HepG2 (cell line): ENCODE data around the gene USP5. TPM values are rescaled to one million over a fixed set of nuclear protein-coding genes. Genes with fewer than 3 reads are reported as not detected.
A peak's percentile ranks its signal among the peaks of the same experiment; 100 is the strongest.

Experiments used
- AKAP8 ChIP-seq: sonication (generic); formaldehyde crosslinking; IDR thresholded peaks from 2 replicates; pipeline ENCODE4 v1.5.1; 2020; ENCODE audit warnings: mild to moderate bottlenecking, missing genetic modification reagents
- BRCA1 ChIP-seq: sonication (generic); formaldehyde crosslinking; IDR thresholded peaks from 2 replicates; pipeline ENCODE4 v1.4.0; 2020; ENCODE audit warnings: missing genetic modification reagents
- DMAP1 ChIP-seq: IDR thresholded peaks from 2 replicates; pipeline ENCODE4 v1.6.1; 2016
- HOXD1 ChIP-seq: sonication (generic); formaldehyde crosslinking; IDR thresholded peaks from 2 replicates; pipeline ENCODE4 v1.5.0; 2020; ENCODE audit warnings: missing genetic modification reagents
- KDM3A ChIP-seq: IDR thresholded peaks from 2 replicates; pipeline ENCODE4 v1.6.1; 2018; ENCODE audit warnings: low read depth, missing compliant biosample characterization
- LCORL ChIP-seq, 2 experiments: fragments of 450-650 bp in 1 of 2; sonication (generic) in 1 of 2; formaldehyde crosslinking in 1 of 2; IDR thresholded peaks; 2 replicates each; pipeline versions ENCODE4 v1.5.0 to v1.6.1; 2017 to 2020; ENCODE audit warnings: antibody characterized with exemption in 1 of 2, missing genetic modification reagents in 1 of 2
- MATR3 ChIP-seq: sonication (generic); formaldehyde crosslinking; IDR thresholded peaks from 2 replicates; pipeline ENCODE4 v1.4.0; 2020; ENCODE audit warnings: missing genetic modification reagents
- MXD4 ChIP-seq: IDR thresholded peaks from 2 replicates; pipeline ENCODE4 v1.6.1; 2016; ENCODE audit warnings: mild to moderate bottlenecking, missing biosample characterization, missing genetic modification reagents
- NBN ChIP-seq: fragments of 450-650 bp; conservative IDR thresholded peaks from 2 replicates; pipeline ENCODE4 v1.6.1; 2017
- NCOA2 ChIP-seq: sonication (generic); formaldehyde crosslinking; IDR thresholded peaks from 2 replicates; pipeline ENCODE4 v1.8.0; 2022; ENCODE audit warnings: inconsistent platforms
- NCOR1 ChIP-seq: fragments of 200-600 bp; sonication (generic); IDR thresholded peaks from 2 replicates; pipeline ENCODE4 v1.7.0; 2017; ENCODE audit warnings: antibody characterized with exemption, low read length, borderline replicate concordance
- NR1H2 ChIP-seq: sonication (generic); formaldehyde crosslinking; IDR thresholded peaks from 2 replicates; pipeline ENCODE4 v1.8.1; 2022; ENCODE audit warnings: low read depth, missing genetic modification reagents, borderline replicate concordance
- NR2C2 ChIP-seq: sonication (generic); formaldehyde crosslinking; IDR thresholded peaks from 2 replicates; pipeline ENCODE4 v1.4.0; 2020; ENCODE audit warnings: missing genetic modification reagents, mild to moderate bottlenecking, moderate library complexity, borderline replicate concordance
- NR2F1 ChIP-seq, 2 experiments: fragments of 450-650 bp in 1 of 2; formaldehyde crosslinking in 1 of 2; IDR thresholded peaks; 2 replicates each; pipeline versions ENCODE4 v1.5.0 to v1.6.1; 2016 to 2020; ENCODE audit warnings: mild to moderate bottlenecking in 1 of 2, missing compliant biosample characterization in 1 of 2, missing genetic modification reagents in 1 of 2, moderate library complexity in 1 of 2
- REPIN1 ChIP-seq: sonication (generic); formaldehyde crosslinking; IDR thresholded peaks from 2 replicates; pipeline ENCODE4 v1.8.0; 2022; ENCODE audit warnings: missing genetic modification reagents, low read depth, mild to moderate bottlenecking, borderline replicate concordance
- RFX1 ChIP-seq: fragments of 450-650 bp; IDR thresholded peaks from 2 replicates; pipeline ENCODE4 v1.6.1; 2017
- SMAD3 ChIP-seq: sonication (generic); formaldehyde crosslinking; IDR thresholded peaks from 2 replicates; pipeline ENCODE4 v1.4.0; 2020; ENCODE audit warnings: missing genetic modification reagents
- SSRP1 ChIP-seq: IDR thresholded peaks from 2 replicates; pipeline ENCODE4 v1.6.1; 2016; ENCODE audit warnings: control low read depth
- TFAP4 ChIP-seq: sonication (generic); IDR thresholded peaks from 2 replicates; pipeline ENCODE4 v1.6.1; 2016; ENCODE audit warnings: low read depth, borderline replicate concordance
- TOPORS ChIP-seq: sonication (generic); formaldehyde crosslinking; IDR thresholded peaks from 2 replicates; pipeline ENCODE4 v1.8.0; 2023; ENCODE audit warnings: mild to moderate bottlenecking, missing genetic modification reagents
- TRIM24 ChIP-seq: sonication (generic); formaldehyde crosslinking; IDR thresholded peaks from 2 replicates; pipeline ENCODE4 v1.8.0; 2022; ENCODE audit warnings: mild to moderate bottlenecking, missing genetic modification reagents
- ZBTB1 ChIP-seq: sonication (generic); formaldehyde crosslinking; IDR thresholded peaks from 2 replicates; pipeline ENCODE4 v1.4.0; 2020; ENCODE audit warnings: missing genetic modification reagents, borderline replicate concordance
- ZBTB3 ChIP-seq: sonication (generic); formaldehyde crosslinking; IDR thresholded peaks from 2 replicates; pipeline ENCODE4 v1.4.0; 2020; ENCODE audit warnings: low read depth, mild to moderate bottlenecking, moderate library complexity, missing genetic modification reagents, borderline replicate concordance
- ZBTB44 ChIP-seq: sonication (generic); formaldehyde crosslinking; IDR thresholded peaks from 2 replicates; pipeline ENCODE4 v1.4.0; 2020; ENCODE audit warnings: missing genetic modification reagents
- ZBTB8A ChIP-seq: sonication (generic); formaldehyde crosslinking; IDR thresholded peaks from 2 replicates; pipeline ENCODE4 v1.4.0; 2020; ENCODE audit warnings: mild to moderate bottlenecking, low read depth, missing genetic modification reagents, borderline replicate concordance
- ZFP82 ChIP-seq: sonication (generic); formaldehyde crosslinking; IDR thresholded peaks from 2 replicates; pipeline ENCODE4 v1.5.1; 2020; ENCODE audit warnings: mild to moderate bottlenecking, missing genetic modification reagents, borderline replicate concordance
- ZNF207 ChIP-seq: fragments of 450-650 bp; IDR thresholded peaks from 2 replicates; pipeline ENCODE4 v1.6.1; 2016; ENCODE audit warnings: antibody characterized with exemption, borderline replicate concordance
- ZNF331 ChIP-seq: sonication (generic); formaldehyde crosslinking; IDR thresholded peaks from 2 replicates; pipeline ENCODE4 v1.4.0; 2020; ENCODE audit warnings: missing genetic modification reagents
- ZNF33B ChIP-seq: sonication (generic); formaldehyde crosslinking; IDR thresholded peaks from 2 replicates; pipeline ENCODE4 v1.5.1; 2020; ENCODE audit warnings: mild to moderate bottlenecking, missing genetic modification reagents
- ZNF383 ChIP-seq: sonication (generic); formaldehyde crosslinking; IDR thresholded peaks from 2 replicates; pipeline ENCODE4 v1.4.0; 2020; ENCODE audit warnings: missing genetic modification reagents, mild to moderate bottlenecking, borderline replicate concordance
- ZNF598 ChIP-seq: sonication (generic); formaldehyde crosslinking; IDR thresholded peaks from 2 replicates; pipeline ENCODE4 v1.5.1; 2020; ENCODE audit warnings: mild to moderate bottlenecking, missing genetic modification reagents, borderline replicate concordance
- ZNF879 ChIP-seq: sonication (generic); formaldehyde crosslinking; IDR thresholded peaks from 2 replicates; pipeline ENCODE4 v1.8.1; 2023; ENCODE audit warnings: missing genetic modification reagents
- polyA plus RNA-seq, 8 experiments: library from polyadenylated mRNA; depleted of rRNA in 3 of 8; stranded (reverse) in 7 of 8; unstranded in 1 of 8; fragments of >200 nt; fragmentation: Illumina TruSeq in 4 of 8; extraction: Trizol in 4 of 8; gene quantifications; 2 replicates each; pipeline versions ENCODE4 v1.2.1 to v1.2.3, GENCODE V29; 2011 to 2016; ENCODE audit warnings: low read depth in 4 of 8, missing spikeins in 1 of 8, mixed read lengths in 1 of 8; ENCODE audit not compliant: insufficient read depth in 1 of 8
- total RNA-seq, 5 experiments: library from RNA; depleted of rRNA; stranded (reverse); fragments of >200 nt; fragmentation: Illumina TruSeq; extraction: Trizol; gene quantifications; 2 replicates each; pipeline ENCODE4 v1.2.3, GENCODE V29; 2016; ENCODE audit warnings: low read depth in 1 of 5

USP5 gene
- total and polyA plus RNA-seq, 2 of the 13 experiments (the other 11 are each of a cell fraction or from before 2014, with no cell fraction given) = 39.6 to 56.0 TPM

DNA sequence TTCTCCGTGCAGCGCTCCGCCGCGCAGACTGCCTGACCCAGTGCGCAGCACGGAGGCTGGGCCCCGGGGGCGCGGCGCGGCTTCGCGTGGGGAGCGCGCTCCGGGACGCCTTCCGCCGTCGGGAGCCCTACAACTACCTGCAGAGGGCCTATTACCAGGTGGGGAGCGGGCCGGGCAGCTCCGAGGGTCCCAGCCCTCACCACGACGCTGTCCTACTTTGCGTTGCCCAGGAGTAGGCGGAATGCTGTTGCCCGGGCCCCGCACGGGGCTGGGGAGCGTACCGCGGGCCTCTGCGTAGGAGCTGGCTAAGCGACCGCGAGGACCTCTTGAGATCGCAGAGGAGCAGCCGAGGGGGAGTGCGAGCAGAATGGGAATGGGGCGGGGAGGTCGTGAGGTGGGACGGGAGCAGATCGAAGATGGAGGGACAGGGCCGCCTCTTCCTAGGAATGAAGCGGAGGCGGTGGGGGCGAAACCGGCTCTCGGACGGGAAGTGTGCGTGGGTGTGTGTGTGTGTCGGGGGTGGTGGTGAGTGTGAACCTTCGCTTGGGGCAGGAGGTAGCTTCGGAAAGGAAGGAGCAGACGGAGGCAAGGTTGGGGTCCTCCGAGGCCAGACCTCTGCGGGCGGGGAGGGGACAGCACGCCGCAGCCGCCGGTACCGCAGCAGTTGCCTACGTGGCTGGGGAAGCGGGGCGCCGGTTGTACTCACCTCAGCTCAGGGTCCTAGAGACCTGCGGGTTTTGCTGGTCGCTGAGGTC, 23.0 kb upstream of the USP5 start (continued):
- TF ChIP-seq ZBTB44 (CRISPR knock-in tag) (no peak), TFAP4 (no peak), TOPORS (CRISPR knock-in tag) (no peak), ZNF879 (peak; percentile 95), DMAP1 (peak; percentile 89), AKAP8 (no peak), RFX1 (no peak), SSRP1 (CRISPR knock-in tag) (no peak), ZNF383 (CRISPR knock-in tag) (no peak), ZNF207 (no peak), NR1H2 (CRISPR knock-in tag) (no peak), ZFP82 (CRISPR knock-in tag) (0 out of 2 replicates have a peak, but pooled peaks have one; percentile 76), NR2C2 (CRISPR knock-in tag) (peak; percentile 25; the same call in 1 of the 2 replicates), ZNF598 (CRISPR knock-in tag) (no peak), SMAD3 (CRISPR knock-in tag) (no peak), NR2F1 (CRISPR knock-in tag; IDR thresholded peaks at IDR 0.05) (no peak), BRCA1 (CRISPR knock-in tag) (no peak), MATR3 (CRISPR knock-in tag) (no peak), ZBTB8A (CRISPR knock-in tag) (no peak), ZNF331 (CRISPR knock-in tag) (no peak), ZBTB1 (CRISPR knock-in tag) (no peak), NCOA2 (CRISPR knock-in tag) (no peak), NCOR1 (no peak), LCORL (IDR thresholded peaks at IDR 0.05) (no peak), LCORL (CRISPR knock-in tag; IDR thresholded peaks at IDR 0.05) (no peak; the same call in 1 of the 2 replicates), KDM3A (CRISPR knock-in tag) (no peak; the same call in 1 of the 2 replicates), ZNF33B (CRISPR knock-in tag) (no peak; the same call in 1 of the 2 replicates), ZBTB3 (CRISPR knock-in tag) (no peak), HOXD1 (no peak), MXD4 (CRISPR knock-in tag) (peak; percentile 34; the same call in 1 of the 2 replicates), TRIM24 (CRISPR knock-in tag) (no peak), REPIN1 (CRISPR knock-in tag) (0 out of 2 replicates have a peak, but pooled peaks have one; percentile 50), NBN (no peak)
